Brain microvascular endothelial cell (primary cell): ENCODE results near the gene TOR2A.

Experiments
- DNase-seq: peaks from one replicate; pipeline ENCODE4 v3.0.0-alpha.2; 2020
- H3K27ac ChIP-seq: fragments of 250-450 bp; sonication (Bioruptor Pico); 2 replicates; pipeline ENCODE4 v1.5.1; 2020; ENCODE audit warnings: mild to moderate bottlenecking, moderate library complexity
- H3K27me3 ChIP-seq: fragments of 250-450 bp; sonication (Bioruptor Pico); replicated peaks from 2 replicates; pipeline ENCODE4 v1.5.1; 2020; ENCODE audit warnings: mild to moderate bottlenecking
- H3K36me3 ChIP-seq: fragments of 250-450 bp; sonication (Bioruptor Pico); replicated peaks from 2 replicates; pipeline ENCODE4 v1.5.1; 2020; ENCODE audit warnings: mild to moderate bottlenecking
- H3K4me3 ChIP-seq: 2 replicates; pipeline ENCODE4 v1.5.1; 2011; ENCODE audit warnings: low read depth, mild to moderate bottlenecking, control low read depth, low read length, moderate library complexity
- in situ Hi-C: cut with HindIII; loops from 2 replicates; pipeline ENCODE4 v1.10.0; 2017; ENCODE audit warnings: low sequenced_read_pairs, low pct_ligation_motif_present
- TF ChIP-seq, protein P1 (sequence below): IDR thresholded peaks from 2 replicates; pipeline ENCODE4 v1.5.1; 2011; ENCODE audit warnings: low read depth, mild to moderate bottlenecking, moderate library complexity, low read length, control low read depth, inconsistent platforms; ENCODE audit errors: missing control alignments

TOR2A gene

GRCh38 chr9:127703289-127703946, 31.7 kb downstream of the TOR2A start:
- TF ChIP-seq, protein P1, sequence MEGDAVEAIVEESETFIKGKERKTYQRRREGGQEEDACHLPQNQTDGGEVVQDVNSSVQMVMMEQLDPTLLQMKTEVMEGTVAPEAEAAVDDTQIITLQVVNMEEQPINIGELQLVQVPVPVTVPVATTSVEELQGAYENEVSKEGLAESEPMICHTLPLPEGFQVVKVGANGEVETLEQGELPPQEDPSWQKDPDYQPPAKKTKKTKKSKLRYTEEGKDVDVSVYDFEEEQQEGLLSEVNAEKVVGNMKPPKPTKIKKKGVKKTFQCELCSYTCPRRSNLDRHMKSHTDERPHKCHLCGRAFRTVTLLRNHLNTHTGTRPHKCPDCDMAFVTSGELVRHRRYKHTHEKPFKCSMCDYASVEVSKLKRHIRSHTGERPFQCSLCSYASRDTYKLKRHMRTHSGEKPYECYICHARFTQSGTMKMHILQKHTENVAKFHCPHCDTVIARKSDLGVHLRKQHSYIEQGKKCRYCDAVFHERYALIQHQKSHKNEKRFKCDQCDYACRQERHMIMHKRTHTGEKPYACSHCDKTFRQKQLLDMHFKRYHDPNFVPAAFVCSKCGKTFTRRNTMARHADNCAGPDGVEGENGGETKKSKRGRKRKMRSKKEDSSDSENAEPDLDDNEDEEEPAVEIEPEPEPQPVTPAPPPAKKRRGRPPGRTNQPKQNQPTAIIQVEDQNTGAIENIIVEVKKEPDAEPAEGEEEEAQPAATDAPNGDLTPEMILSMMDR: no peak
- H3K27ac ChIP-seq: no peak overlapping the region
- no peak overlapping the region for H3K4me3 ChIP-seq
- in situ Hi-C loops: no loop called here
- DNase-seq: no peak
- no peaks in the 10 kb centered on the region for H3K36me3 ChIP-seq
- no peaks in the 10 kb centered on the region for H3K27me3 ChIP-seq

DNA sequence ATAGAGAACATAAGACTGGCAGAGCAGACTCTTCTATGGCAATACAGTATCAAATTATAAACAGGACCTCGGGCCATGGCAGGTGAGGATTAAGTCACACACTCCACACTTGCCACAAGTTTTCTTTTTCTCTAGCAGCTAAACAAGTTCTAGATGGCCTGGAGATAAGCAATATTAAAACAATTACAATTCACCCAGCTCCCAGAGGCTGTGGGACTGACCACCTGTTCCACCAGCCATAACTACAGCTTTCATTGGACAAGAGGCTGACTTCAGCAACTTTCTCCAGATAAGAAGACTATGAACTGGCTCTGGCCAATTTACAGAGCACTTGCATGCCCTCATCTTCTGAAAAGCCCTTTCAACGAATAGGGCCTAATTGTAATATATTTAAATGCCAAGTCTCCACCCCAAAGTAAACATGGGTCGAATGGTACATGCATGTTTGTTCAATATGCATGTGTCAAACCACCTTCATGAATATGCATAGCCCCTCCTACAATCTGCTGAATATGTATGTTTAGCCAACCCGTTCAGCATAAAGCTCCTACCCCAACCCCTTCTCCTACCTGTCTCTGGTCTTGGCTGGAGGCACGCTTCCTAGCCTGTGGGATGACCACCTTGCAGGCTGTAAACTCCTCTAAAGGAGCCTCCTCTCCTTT, 34.4 kb downstream of the TOR2A start:
- H3K36me3 ChIP-seq: no peaks in the 10 kb centered on the region
- H3K27me3 ChIP-seq: no peaks in the 10 kb centered on the region
- in situ Hi-C loops: no loop called here
- H3K4me3 ChIP-seq: no peak overlapping the region
- DNase-seq: no peak
- H3K27ac ChIP-seq: no peak overlapping the region
- TF ChIP-seq, protein P1: no peak

DNA sequence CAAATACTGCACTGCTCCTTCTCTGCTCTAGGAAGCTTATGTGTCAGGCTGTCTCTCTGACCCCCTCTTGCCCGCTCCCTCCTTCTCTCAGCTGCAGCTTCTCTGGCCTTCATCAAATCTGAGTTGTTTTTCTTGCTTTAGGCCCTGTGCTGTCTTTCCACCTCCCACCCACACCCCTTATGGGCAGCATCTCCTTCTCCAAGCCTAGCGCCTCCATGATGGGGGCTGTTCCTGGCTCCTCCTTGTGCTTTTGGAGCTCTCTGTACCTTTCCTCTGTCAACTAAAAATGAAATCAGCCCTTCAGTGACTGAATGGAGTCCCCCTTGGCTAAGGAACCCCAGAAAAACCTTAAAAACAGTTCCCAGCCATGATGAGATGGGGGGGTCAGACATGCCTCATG, 35.0 kb downstream of the TOR2A start:
- Histone ChIP-seq H3K27ac (no peak overlapping the region), H3K27me3 (no peaks in the 10 kb centered on the region), H3K4me3 (no peak overlapping the region), H3K36me3 (no peaks in the 10 kb centered on the region)
- in situ Hi-C loops: no loop called here
- no peak for DNase-seq
- TF ChIP-seq, protein P1: no peak

DNA sequence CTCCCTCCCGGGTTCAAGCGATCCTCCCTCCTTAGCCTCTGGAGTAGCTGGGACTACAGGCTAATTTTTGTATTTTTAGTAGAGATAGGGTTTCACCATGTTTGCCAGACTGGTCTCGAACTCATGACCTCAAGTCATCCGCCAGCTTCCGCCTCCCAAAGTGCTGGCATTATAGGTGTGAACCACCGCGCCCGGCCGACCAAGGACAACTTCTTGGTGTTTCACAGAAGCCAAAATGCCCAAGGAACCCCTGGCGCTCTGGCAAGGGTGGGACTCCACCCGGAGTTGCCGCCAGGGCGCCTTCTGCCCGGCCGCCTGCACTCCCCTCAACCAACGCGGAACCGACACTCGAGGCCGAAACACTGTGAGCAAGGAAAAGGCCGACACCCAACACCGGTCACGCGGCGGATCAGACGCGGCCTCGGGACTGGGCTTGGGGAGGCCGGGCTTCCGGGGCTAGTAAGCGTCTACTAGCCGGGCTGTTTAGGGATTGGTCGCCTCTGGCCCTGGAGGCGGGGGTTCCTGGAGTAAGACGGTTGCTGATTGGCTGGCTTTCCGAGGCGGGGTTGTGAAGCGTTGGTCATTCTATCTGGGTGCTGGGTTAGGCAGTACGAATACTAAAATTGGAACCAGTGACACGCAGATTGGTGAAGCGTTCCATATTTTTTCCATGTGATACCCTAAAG, 36.0 kb downstream of the TOR2A start:
- peak overlapping the region; percentile 38 for H3K27ac ChIP-seq
- in situ Hi-C loops: no loop called here
- DNase-seq: peak; percentile 97
- peak overlapping the region; percentile 36 for H3K4me3 ChIP-seq
- TF ChIP-seq, protein P1: peak; percentile 23
- H3K27me3 ChIP-seq: no peaks in the 10 kb centered on the region
- no peaks in the 10 kb centered on the region for H3K36me3 ChIP-seq

DNA sequence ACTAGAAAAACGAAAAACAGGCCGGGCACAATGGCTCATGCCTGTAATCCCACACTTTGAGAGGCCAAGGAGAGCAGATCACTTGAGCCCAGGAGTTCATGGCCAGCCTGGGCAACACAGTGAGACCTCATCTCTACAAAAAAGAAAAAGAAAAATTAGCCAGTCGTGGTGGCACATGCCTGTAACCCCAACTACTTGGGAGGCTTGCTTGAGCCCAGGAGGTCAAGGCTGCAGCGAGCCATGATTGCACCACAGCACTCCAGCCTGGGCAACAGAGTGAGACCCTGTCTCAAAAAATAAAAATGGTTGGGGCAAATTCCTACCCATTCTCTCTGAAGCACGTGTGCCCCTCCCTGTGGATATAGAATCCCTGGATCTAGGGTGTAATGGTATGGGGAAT, 36.7 kb downstream of the TOR2A start:
- no peaks in the 10 kb centered on the region for H3K27me3 ChIP-seq
- no peak overlapping the region for H3K27ac ChIP-seq
- DNase-seq: no peak
- TF ChIP-seq, protein P1: no peak
- in situ Hi-C loops: no loop called here
- no peak overlapping the region for H3K4me3 ChIP-seq
- H3K36me3 ChIP-seq: no peaks in the 10 kb centered on the region
